GM08714 (cell line): ENCODE results near the gene LMTK2.

Source experiments
- H3K4me3 ChIP-seq: fragments of 200-500 bp; sonication (Bioruptor generic); 2 replicates; pipeline ENCODE4 v1.5.1; 2014; ENCODE audit warnings: mild to moderate bottlenecking, low read length, inconsistent platforms
- ZNF274 ChIP-seq: IDR thresholded peaks from 2 replicates; pipeline ENCODE4 v1.6.1; 2012; ENCODE audit warnings: mild to moderate bottlenecking, low read depth, low read length

LMTK2 gene

DNA sequence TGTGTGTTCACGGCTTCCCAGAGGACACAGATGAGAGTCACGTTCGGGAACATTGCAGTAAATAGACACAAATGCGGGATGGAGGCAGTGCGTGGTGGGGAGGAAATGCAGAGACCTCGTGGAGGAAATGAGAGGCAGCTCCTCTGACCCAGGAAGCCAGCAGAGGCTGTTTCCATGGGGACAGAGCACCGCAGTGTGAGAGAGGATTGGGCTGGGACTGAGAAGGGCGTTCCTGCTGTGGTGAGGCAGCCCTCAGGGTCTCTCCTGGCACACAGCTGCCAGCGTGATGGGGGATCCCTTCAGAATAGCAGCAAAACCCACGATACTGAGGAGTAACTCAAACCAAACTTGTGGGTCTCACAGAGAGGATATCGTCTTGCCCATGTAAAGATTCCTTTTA, 82.9 kb downstream of the LMTK2 start:
- no peak overlapping the region for H3K4me3 ChIP-seq
- no peak for TF ChIP-seq ZNF274

DNA sequence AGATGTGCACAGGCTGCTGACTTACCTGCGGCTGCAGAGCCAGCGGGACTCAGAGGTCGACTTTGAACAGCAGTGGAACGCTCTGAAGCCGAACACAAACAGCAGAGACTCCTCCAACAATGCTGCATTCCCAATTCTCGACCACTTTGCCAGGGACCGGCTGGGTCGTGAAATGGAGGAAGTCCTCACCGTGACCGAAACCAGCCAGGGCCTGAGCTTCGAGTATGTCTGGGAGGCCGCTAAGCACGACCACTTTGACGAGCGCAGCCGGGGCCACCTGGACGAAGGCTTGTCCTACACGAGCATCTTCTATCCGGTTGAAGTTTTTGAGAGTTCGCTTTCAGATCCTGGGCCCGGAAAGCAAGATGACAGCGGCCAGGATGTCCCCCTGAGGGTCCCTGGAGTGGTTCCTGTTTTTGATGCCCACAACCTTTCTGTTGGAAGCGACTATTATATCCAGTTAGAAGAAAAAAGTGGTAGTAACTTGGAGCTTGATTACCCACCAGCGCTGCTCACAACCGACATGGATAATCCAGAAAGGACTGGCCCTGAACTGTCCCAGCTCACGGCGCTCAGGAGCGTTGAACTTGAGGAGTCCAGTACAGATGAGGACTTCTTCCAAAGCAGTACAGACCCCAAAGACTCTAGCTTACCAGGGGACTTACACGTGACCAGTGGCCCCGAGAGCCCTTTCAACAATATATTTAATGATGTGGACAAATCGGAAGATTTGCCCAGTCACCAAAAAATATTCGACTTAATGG, 85.2 kb downstream of the LMTK2 start:
- H3K4me3 ChIP-seq = no peak overlapping the region
- no peak for TF ChIP-seq ZNF274

DNA sequence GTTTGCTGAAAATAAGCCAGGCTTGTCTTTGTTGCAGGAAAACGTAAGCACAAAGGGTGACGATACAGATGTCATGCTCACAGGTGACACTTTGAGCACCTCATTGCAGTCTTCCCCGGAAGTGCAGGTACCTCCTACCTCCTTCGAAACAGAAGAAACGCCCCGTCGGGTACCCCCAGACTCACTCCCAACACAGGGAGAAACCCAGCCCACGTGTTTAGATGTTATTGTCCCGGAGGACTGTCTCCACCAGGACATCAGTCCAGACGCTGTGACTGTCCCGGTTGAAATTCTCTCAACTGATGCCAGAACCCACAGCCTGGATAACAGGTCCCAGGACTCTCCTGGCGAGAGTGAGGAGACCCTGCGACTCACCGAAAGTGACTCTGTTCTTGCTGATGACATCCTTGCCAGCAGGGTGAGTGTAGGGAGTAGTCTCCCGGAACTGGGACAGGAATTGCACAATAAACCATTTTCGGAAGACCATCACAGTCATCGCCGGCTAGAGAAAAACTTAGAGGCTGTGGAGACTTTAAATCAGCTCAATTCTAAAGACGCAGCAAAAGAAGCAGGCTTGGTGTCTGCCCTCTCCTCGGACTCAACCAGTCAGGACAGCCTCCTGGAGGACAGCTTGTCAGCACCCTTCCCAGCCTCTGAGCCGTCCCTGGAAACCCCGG, 86.3 kb downstream of the LMTK2 start:
- no peak for TF ChIP-seq ZNF274
- H3K4me3 ChIP-seq = no peak overlapping the region

DNA sequence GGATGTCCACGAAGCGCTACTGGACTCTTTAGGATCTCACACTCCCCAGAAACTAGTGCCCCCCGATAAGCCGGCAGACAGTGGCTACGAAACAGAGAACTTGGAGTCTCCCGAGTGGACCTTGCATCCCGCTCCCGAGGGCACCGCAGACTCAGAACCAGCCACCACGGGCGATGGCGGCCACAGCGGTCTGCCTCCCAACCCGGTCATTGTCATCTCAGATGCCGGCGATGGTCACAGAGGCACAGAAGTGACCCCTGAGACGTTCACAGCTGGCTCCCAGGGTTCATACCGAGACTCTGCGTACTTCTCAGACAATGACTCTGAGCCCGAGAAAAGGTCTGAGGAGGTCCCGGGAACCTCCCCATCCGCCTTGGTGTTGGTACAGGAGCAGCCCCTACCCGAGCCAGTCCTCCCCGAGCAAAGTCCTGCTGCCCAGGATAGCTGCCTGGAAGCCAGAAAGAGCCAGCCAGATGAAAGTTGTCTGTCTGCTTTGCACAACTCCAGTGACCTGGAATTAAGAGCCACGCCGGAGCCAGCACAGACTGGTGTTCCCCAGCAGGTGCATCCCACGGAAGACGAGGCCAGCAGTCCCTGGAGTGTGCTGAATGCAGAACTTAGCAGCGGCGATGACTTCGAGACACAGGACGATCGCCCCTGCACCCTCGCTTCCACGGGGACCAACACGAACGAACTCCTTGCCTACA, 87.0 kb downstream of the LMTK2 start:
- no peak for TF ChIP-seq ZNF274
- no peak overlapping the region for H3K4me3 ChIP-seq

DNA sequence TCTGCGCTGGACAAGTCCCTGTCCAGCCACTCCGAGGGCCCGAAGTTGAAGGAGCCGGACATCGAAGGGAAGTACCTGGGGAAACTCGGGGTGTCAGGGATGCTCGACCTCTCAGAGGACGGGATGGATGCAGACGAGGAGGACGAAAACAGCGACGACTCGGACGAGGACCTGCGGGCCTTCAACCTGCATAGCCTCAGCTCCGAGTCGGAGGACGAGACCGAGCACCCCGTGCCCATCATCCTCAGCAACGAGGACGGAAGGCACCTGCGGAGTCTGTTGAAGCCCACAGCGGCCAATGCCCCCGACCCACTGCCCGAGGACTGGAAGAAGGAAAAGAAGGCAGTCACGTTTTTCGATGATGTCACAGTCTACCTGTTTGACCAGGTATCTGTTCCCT, 87.5 kb downstream of the LMTK2 start:
- H3K4me3 ChIP-seq = no peak overlapping the region
- no peak for TF ChIP-seq ZNF274

DNA sequence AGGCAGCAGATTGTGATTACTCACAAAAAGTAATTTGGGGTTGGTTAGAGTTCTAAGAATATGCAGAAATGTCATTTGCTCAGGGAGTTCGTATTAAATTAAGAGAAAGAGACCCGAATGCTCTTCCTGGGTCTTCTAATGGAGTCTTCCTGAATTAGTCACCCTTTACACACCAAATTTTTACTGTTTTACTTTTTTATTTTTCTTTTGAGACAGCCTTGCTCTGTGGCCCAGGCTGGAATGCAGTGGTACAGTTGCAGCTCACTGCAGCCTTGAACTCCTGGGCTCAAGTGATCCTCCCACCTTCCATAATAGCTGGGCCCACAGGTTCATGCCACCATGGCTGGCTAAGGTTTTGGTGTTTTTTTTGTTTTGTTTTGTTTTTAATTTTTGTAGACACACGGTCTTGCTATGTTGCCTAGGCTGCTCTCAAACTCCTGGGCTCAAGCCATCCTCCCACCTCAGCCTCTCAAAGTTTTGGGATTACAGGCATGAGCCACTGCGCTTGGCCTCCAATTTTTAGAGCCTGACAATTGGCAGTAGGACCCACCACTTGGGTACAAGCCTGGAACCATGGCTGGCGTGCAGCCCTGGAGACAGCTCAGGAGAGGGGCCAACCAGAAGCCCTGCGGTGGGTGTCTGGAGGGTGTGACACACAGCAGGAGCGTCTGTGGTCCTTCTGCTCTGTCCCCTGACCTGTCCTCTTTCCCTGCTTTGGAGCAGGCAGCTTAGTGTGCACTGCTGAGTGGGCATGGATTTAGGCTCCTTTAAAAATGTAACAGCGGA, 88.2 kb downstream of the LMTK2 start:
- no peak for TF ChIP-seq ZNF274
- no peak overlapping the region for H3K4me3 ChIP-seq

DNA sequence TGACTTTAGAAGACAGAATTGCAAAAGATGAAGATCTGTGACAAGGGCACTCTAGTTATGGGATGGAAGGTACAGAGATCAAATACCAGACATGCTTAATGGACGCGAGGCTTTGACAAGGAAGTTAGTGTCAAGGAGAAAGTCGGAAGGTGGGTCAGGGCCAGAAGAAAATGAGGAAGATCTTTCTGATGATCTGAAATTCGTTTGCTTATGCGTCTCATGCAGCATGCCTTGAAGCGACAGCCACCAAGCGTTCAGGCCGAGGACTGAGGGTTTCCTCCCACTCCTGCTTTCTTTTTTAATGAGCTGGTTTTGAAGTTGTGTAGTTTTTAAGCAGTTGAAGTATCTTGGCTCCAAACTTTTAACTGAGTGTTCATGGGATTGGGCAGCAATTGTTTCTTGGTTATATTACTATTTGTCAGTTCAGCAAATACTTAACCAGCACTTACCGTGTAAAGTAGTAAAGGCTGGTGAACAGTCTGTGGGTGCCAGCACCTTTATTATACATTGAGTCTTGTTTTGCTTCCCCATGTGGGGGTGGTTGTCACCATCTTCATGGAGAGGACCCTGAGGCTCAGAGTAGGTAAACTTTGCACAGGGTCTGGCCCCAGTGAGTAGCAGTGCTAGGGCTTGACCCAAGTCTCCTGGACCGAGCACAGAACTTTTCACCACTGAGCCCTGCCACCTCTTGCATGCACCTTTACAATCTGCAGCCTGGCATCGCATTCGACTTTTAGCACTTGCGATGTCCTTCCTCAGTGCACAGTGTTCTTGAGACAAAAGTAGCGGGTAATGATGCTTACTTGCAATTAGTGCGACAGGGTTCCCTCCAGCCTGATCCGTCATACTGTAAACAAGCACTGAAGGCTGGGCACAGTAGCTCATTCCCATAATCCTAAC, 90.3 kb downstream of the LMTK2 start:
- no peak for TF ChIP-seq ZNF274
- no peak overlapping the region for H3K4me3 ChIP-seq

DNA sequence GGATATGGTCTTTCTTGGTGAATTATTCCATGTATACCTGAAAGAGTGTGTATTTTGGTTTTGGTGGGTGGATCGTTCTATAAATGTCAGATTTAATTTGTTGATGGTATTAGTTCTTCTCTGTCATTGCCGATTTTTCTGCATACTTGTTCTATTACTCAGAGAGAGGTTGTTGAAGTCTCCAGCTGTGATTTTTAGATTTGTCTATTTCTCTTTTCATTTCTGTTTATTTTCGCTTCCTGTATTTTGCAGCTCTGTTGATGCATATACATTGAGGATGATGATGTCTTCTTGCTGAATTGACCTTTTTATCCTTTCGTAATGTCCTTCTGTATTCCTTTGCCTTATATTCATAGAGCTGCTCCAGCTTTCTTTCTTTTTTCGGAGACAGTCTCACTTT, 92.5 kb downstream of the LMTK2 start:
- H3K4me3 ChIP-seq = no peak overlapping the region
- no peak for TF ChIP-seq ZNF274

DNA sequence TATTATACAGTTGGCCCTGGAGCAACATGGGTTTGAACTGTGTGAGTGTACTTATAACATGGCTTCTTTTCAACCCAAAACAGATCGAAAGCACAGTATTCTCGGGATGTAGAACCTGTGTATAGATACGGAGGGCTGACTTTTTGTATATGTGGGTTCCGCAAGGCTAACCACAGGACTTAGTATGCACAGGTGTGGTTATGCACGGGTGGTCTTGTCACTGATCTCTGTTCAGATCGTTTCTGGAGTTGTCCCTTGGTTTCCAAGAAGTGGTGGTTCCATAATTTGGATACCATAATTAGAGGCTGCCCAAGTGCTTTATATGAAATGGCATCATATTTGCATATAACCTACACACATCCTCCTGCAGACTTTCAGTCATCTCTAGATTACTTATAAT, 93.7 kb downstream of the LMTK2 start:
- TF ChIP-seq ZNF274 = no peak
- H3K4me3 ChIP-seq = no peak overlapping the region

DNA sequence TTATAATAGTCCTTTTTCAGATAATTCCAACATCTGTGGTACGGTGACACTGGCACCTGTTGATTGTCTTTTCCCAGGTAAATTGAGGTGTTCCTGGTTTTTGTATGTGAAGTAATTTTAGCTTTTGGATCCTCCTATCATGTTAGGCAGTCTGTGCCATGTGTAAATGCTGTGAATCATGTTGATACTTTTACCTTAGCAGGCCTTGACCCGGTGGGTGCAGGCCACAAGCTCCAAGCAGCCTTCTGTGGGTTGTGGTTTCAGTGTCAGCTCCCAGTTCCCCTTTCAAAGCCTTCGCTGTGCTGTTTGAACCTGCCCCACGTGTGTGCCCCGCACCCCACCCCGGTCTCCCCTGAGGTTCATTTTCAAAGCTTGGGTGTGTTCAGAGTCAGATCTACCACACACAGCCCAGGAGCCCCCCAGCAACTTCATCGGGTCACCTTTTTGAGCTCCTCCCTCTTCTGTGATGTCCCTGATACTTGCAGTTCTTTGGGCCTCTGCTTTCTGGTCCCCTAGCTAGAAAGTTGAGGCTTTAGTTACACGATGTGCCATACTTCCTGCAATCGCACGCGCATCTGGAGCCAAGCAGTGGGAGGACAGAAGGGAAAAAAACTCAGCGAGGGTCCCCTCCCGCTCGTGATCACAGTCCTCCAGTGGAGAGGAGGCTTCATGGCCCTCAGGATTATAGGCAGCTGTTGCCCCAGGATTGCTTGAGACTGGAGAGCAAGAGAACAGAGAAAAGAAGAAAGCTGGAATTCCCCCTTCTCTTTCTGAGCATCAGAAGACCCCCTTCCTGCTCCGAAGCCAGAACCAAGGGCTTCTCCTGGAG, 95.9 kb downstream of the LMTK2 start:
- H3K4me3 ChIP-seq = peak overlapping the region; percentile 37; the same call in 1 of the 2 replicates
- no peak for TF ChIP-seq ZNF274

DNA sequence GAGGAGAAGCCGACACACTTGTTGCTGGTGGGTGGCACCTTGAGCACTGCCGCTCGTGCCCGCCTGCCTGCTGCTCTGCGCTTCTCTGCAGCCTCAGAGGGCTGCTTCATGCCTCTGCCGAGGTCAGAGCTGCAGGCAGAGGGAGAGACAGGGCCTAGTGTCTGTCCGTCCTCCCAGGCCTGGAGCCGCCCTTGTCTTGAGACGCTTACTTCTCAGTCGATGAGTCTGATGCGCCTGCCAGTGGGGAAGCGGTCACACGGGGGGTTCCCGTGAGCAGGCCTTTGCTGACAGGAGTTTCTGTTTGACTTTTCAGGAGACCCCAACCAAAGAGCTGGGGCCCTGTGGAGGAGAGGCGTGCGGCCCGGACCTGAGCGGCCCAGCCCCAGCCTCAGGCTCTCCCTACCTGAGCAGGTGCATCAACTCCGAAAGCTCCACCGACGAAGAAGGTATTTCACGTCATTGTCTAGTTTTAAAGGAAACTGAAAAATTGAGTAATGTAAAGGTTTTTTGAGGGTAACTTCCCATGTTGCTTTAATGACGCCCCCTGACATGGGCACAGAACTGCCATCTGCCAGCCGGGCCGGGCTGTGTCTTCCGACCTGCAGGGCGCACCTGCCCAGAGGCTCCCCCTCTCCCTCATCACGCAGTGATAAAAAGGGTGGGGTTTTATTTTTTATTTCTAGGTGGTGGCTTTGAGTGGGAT, 96.8 kb downstream of the LMTK2 start:
- H3K4me3 ChIP-seq = peak overlapping the region; percentile 37; the same call in 1 of the 2 replicates
- no peak for TF ChIP-seq ZNF274
